Panc1 (cell line): ENCODE results near the gene OTX1. TPM values are rescaled to one million over a fixed set of nuclear protein-coding genes. Genes with fewer than 3 reads are reported as not detected.
A peak's percentile ranks its signal among the peaks of the same experiment; 100 is the strongest.

Experiments used
- ATAC-seq: fragments of 200-7000 bp; cut with Tn5 transposase; 2 replicates; pipeline ENCODE4 v1.9.1; 2020; ENCODE audit warnings: mild to moderate bottlenecking, moderate library complexity
- BruUV-seq: library from RNA; stranded (reverse); fragments of 400-500 nt; replicated peaks from 2 replicates; lab custom pipeline; 2021; lab: Mats Ljungman, UMichigan
- CTCF ChIA-PET: fragments of 300-600 bp; sonication (Branson Sonifier 250); formaldehyde crosslinking; loops from one replicate; lab custom pipeline; 2022; ENCODE audit warnings: antibody characterized with exemption; lab: Charles Lee
- POLR2A ChIA-PET: fragments of 300-600 bp; sonication (Branson Sonifier 250); formaldehyde crosslinking; loops from one replicate; lab custom pipeline; 2022; ENCODE audit warnings: antibody characterized with exemption; lab: Charles Lee
- DNase-seq: peaks from one replicate; pipeline ENCODE4 v3.0.0-alpha.2; 2010; ENCODE audit warnings: low read depth, low spot score
- H3K27ac ChIP-seq: 2 replicates; pipeline ENCODE4 v1.5.1; 2011; ENCODE audit warnings: mild to moderate bottlenecking, low read length, inconsistent platforms
- H3K27me3 ChIP-seq: fragments of 200-500 bp; sonication (Bioruptor generic); 2 replicates; pipeline ENCODE4 v1.6.0; 2014; ENCODE audit warnings: low read length, inconsistent platforms; ENCODE audit not compliant: control insufficient read depth, insufficient read depth
- H3K36me3 ChIP-seq: fragments of 200-500 bp; sonication (Bioruptor generic); 2 replicates; pipeline ENCODE4 v1.5.1; 2014; ENCODE audit warnings: inconsistent platforms, mild to moderate bottlenecking, low read length, moderate library complexity; ENCODE audit not compliant: control insufficient read depth, insufficient read depth
- H3K4me1 ChIP-seq: 2 replicates; pipeline ENCODE4 v1.5.1; 2011; ENCODE audit warnings: inconsistent platforms, mild to moderate bottlenecking, low read length, moderate library complexity; ENCODE audit not compliant: control insufficient read depth, insufficient read depth
- H3K4me3 ChIP-seq, 2 experiments: 2 replicates each; pipeline ENCODE4 v1.5.1; 2011 to 2012; ENCODE audit warnings: low read depth in 2 of 2, low read length in 2 of 2, mild to moderate bottlenecking in 2 of 2, inconsistent platforms in 1 of 2, moderate library complexity in 1 of 2
- H3K9me3 ChIP-seq: fragments of 200-500 bp; sonication (Bioruptor generic); 2 replicates; pipeline ENCODE4 v1.5.1; 2014; ENCODE audit warnings: low read depth, mild to moderate bottlenecking, inconsistent platforms, low read length, moderate library complexity; ENCODE audit not compliant: control insufficient read depth, insufficient read depth
- POLR2AphosphoS5 ChIP-seq: IDR thresholded peaks from 2 replicates; pipeline ENCODE4 v1.6.1; 2012; ENCODE audit warnings: mild to moderate bottlenecking, low read depth, low read length, moderate library complexity
- SIN3A ChIP-seq: IDR thresholded peaks from 2 replicates; pipeline ENCODE4 v1.6.1; 2012; ENCODE audit warnings: low read depth, mild to moderate bottlenecking, low read length, moderate library complexity, borderline replicate concordance; ENCODE audit not compliant: insufficient read depth
- TCF7L2 ChIP-seq: IDR thresholded peaks from 2 replicates; pipeline ENCODE4 v1.6.1; 2011; ENCODE audit warnings: mild to moderate bottlenecking, low read depth, low read length, inconsistent platforms
- in situ Hi-C: cut with HindIII; loops from 2 replicates; pipeline ENCODE4 v1.10.0; 2016; ENCODE audit warnings: low sequenced_read_pairs, low pct_unique_long_range_greater_than_20kb
- intact Hi-C: fragments of 100-400 bp; cut with micrococcal nuclease; formaldehyde crosslinking; loops from one replicate; pipeline ENCODE4 v1.10.0; 2022; ENCODE audit not compliant: unreplicated experiment
- total RNA-seq: library from RNA; stranded (reverse); gene quantifications from one replicate; pipeline ENCODE4 v1.2.1, GENCODE V29; 2021; ENCODE audit not compliant: unreplicated experiment
- TF ChIP-seq, protein P1 (sequence below): fragments of 450-650 bp; IDR thresholded peaks from 2 replicates; pipeline ENCODE4 v1.5.1; 2017; ENCODE audit warnings: mild to moderate bottlenecking
- TF ChIP-seq, protein P2 (sequence below), 2 experiments: IDR thresholded peaks; 2 replicates each; pipeline ENCODE4 v1.6.1; 2011 to 2012; ENCODE audit warnings: low read depth in 2 of 2, control low read depth in 1 of 2, low read length in 1 of 2, mild to moderate bottlenecking in 1 of 2, moderate library complexity in 1 of 2; ENCODE audit not compliant: insufficient read depth in 1 of 2

The OTX1 gene
- total RNA-seq, 1 experiment from 2014 or later = 4.2 TPM

DNA sequence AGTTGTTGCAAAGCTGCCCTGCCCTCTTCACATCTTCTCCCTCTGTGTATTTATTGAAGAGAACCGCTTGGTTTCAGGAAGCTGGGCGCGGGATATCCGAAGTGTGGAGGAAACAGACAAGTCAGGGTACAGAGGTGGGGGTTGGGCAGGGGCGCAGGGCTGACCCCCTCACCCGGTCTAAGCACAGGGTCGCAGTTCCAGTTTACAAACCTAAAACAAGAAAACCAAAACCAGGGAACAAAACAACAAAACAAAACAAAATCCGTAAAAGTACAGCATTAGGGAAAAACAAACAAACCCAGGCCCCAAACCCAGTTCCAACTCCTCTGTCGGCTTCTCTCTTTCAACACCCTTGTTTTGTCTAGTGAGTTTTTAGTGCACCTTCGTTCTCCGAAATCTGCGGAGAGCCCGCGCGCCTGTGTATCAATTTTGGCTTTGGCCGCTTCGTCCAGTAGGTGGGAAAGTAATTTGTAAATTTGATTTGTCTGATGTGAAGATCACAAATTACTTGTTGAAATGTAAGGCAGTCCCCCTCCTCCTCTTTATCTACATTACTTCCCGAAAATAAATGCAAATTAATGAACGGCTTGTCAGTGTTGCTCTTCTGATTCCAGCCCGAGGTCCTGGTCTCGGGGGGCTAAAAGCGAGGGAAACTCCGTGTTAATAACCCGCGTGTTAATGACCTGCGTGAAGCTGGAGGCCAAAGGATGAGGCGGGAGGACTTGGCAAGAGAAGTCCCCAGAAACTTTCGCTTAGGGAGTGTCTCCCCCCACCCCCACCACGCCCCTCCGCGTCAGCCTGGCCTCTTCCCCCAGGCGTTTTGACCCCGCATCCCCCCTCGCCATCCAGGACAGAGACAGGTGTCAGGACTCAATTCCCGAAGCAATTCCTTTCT lies 6.9 kb downstream of the OTX1 start:
- BruUV-seq = no TSS peak
- ATAC-seq (no peak), DNase-seq (no peak)
- ChIA-PET POLR2A (no interaction called here), CTCF (no interaction called here)
- intact Hi-C loops = no loop called here
- no peaks in the 10 kb centered on the region for H3K9me3 ChIP-seq
- TF ChIP-seq, protein P1, sequence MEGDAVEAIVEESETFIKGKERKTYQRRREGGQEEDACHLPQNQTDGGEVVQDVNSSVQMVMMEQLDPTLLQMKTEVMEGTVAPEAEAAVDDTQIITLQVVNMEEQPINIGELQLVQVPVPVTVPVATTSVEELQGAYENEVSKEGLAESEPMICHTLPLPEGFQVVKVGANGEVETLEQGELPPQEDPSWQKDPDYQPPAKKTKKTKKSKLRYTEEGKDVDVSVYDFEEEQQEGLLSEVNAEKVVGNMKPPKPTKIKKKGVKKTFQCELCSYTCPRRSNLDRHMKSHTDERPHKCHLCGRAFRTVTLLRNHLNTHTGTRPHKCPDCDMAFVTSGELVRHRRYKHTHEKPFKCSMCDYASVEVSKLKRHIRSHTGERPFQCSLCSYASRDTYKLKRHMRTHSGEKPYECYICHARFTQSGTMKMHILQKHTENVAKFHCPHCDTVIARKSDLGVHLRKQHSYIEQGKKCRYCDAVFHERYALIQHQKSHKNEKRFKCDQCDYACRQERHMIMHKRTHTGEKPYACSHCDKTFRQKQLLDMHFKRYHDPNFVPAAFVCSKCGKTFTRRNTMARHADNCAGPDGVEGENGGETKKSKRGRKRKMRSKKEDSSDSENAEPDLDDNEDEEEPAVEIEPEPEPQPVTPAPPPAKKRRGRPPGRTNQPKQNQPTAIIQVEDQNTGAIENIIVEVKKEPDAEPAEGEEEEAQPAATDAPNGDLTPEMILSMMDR = no peak
- TF ChIP-seq, protein P2, sequence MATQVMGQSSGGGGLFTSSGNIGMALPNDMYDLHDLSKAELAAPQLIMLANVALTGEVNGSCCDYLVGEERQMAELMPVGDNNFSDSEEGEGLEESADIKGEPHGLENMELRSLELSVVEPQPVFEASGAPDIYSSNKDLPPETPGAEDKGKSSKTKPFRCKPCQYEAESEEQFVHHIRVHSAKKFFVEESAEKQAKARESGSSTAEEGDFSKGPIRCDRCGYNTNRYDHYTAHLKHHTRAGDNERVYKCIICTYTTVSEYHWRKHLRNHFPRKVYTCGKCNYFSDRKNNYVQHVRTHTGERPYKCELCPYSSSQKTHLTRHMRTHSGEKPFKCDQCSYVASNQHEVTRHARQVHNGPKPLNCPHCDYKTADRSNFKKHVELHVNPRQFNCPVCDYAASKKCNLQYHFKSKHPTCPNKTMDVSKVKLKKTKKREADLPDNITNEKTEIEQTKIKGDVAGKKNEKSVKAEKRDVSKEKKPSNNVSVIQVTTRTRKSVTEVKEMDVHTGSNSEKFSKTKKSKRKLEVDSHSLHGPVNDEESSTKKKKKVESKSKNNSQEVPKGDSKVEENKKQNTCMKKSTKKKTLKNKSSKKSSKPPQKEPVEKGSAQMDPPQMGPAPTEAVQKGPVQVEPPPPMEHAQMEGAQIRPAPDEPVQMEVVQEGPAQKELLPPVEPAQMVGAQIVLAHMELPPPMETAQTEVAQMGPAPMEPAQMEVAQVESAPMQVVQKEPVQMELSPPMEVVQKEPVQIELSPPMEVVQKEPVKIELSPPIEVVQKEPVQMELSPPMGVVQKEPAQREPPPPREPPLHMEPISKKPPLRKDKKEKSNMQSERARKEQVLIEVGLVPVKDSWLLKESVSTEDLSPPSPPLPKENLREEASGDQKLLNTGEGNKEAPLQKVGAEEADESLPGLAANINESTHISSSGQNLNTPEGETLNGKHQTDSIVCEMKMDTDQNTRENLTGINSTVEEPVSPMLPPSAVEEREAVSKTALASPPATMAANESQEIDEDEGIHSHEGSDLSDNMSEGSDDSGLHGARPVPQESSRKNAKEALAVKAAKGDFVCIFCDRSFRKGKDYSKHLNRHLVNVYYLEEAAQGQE (IDR thresholded peaks at IDR 0.05; ENCODE audit: insufficient read depth in 1 of 2, low read depth in 2 of 2, low read length in 1 of 2) = no peak
- TF ChIP-seq TCF7L2 (no peak), POLR2AphosphoS5 (no peak), SIN3A (no peak)
- H3K27ac ChIP-seq = no peak overlapping the region
- H3K4me3 ChIP-seq = no peak overlapping the region
- in situ Hi-C loops = no loop called here
- no peaks in the 10 kb centered on the region for H3K4me1 ChIP-seq
- H3K27me3 ChIP-seq = peaks cover 4% of the 10 kb centered on the region
- H3K36me3 ChIP-seq = no peaks in the 10 kb centered on the region

DNA sequence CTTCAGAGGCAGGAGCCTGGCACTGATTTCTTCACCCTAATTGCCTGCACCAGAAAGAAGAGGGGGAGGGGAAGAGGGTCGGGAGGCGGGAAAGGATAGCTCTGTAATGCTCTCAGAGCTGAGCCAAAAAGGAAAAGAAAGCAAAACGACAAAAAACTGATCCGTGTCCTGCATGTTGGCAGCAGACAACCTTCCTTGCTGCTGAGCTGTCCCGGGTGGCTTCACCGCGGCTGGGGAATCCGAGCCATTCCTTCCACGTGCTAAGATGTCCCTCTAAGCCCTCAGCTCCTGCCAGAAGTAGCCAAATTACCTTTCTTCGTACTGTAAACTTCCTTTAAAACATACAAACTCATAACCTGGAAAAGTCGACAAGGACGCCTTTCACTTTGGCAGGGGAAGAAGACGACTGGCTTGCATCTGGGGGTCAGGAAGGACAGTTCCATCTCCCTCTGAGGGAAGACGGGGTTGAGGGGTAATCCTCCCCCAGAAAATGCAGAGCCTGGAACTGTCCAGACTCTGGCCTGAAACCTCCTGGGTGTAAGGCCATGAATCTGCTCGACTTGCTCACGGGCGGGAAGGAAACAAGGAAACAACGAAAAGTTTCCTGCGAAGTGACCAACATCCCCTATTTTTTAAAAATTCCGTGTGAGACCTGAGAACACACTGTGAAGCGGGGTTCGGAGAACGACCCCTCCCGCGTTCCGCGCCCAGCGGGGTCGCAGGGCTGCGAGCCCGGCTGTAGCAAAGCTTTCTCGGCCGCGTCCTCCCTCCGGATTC lies 7.7 kb downstream of the OTX1 start:
- no peak overlapping the region for H3K4me3 ChIP-seq
- no peaks in the 10 kb centered on the region for H3K9me3 ChIP-seq
- POLR2A ChIA-PET = no interaction called here
- no TSS peak for BruUV-seq
- H3K4me1 ChIP-seq = no peaks in the 10 kb centered on the region
- peaks cover 4% of the 10 kb centered on the region for H3K27me3 ChIP-seq
- in situ Hi-C loops = no loop called here
- intact Hi-C loops = no loop called here
- no peak overlapping the region for H3K27ac ChIP-seq
- DNase-seq (no peak), ATAC-seq (peak; percentile 46; the same call in 1 of the 2 replicates)
- CTCF ChIA-PET = no interaction called here
- TF ChIP-seq, protein P1 = no peak
- TF ChIP-seq SIN3A (no peak), TCF7L2 (no peak), POLR2AphosphoS5 (no peak)
- TF ChIP-seq, protein P2 (IDR thresholded peaks at IDR 0.05; ENCODE audit: insufficient read depth in 1 of 2, low read depth in 2 of 2, low read length in 1 of 2) = no peak
- no peaks in the 10 kb centered on the region for H3K36me3 ChIP-seq
